Mesendoderm (in vitro differentiated cells): ENCODE results near the gene CCL8.

ENCODE experiments used
- DNase-seq: peaks from one replicate; pipeline ENCODE4 v3.0.0; 2013
- H2AK5ac ChIP-seq: 2 replicates; pipeline ENCODE4 v1.6.1; 2013; ENCODE audit warnings: low read length, inconsistent platforms
- H2BK120ac ChIP-seq: 2 replicates; pipeline ENCODE4 v1.6.1; 2013; ENCODE audit warnings: low read depth, mild to moderate bottlenecking, low read length, moderate library complexity, mixed read lengths
- H2BK15ac ChIP-seq: replicated peaks from 2 replicates; pipeline ENCODE4 v1.6.1; 2013; ENCODE audit warnings: low read depth, mild to moderate bottlenecking, moderate library complexity
- H2BK5ac ChIP-seq: 2 replicates; pipeline ENCODE4 v1.6.1; 2013; ENCODE audit warnings: low read length, inconsistent platforms
- H3K18ac ChIP-seq: 2 replicates; pipeline ENCODE4 v1.6.1; 2013; ENCODE audit warnings: mild to moderate bottlenecking, low read length, mixed read lengths
- H3K23ac ChIP-seq: one replicate; pipeline ENCODE4 v1.6.1; 2013; ENCODE audit warnings: low read length
- H3K27ac ChIP-seq: 2 replicates; pipeline ENCODE4 v1.5.1; 2013; ENCODE audit warnings: low read depth, mild to moderate bottlenecking, inconsistent platforms, low read length, moderate library complexity
- H3K27me3 ChIP-seq: 2 replicates; pipeline ENCODE4 v1.6.1; 2013; ENCODE audit warnings: low read length, control low read depth, mild to moderate bottlenecking, inconsistent platforms; ENCODE audit not compliant: insufficient read depth, poor library complexity
- H3K36me3 ChIP-seq: 2 replicates; pipeline ENCODE4 v1.6.1; 2013; ENCODE audit warnings: low read length, inconsistent platforms; ENCODE audit not compliant: control insufficient read depth, insufficient read depth
- H3K4ac ChIP-seq: one replicate; pipeline ENCODE4 v1.6.1; 2013; ENCODE audit warnings: low read depth, mild to moderate bottlenecking, low read length, moderate library complexity
- H3K4me1 ChIP-seq: 2 replicates; pipeline ENCODE4 v1.6.1; 2013; ENCODE audit warnings: low read depth, low read length, inconsistent platforms; ENCODE audit not compliant: control insufficient read depth
- H3K4me2 ChIP-seq: 2 replicates; pipeline ENCODE4 v1.6.1; 2013; ENCODE audit warnings: low read length
- H3K4me3 ChIP-seq: 2 replicates; pipeline ENCODE4 v1.5.1; 2013; ENCODE audit warnings: mild to moderate bottlenecking, low read length
- H3K56ac ChIP-seq: one replicate; pipeline ENCODE4 v1.6.1; 2013; ENCODE audit warnings: low read length
- H3K79me1 ChIP-seq: 2 replicates; pipeline ENCODE4 v1.6.1; 2013; ENCODE audit warnings: low read length, inconsistent platforms
- H3K79me2 ChIP-seq: 2 replicates; pipeline ENCODE4 v1.6.1; 2013; ENCODE audit warnings: mild to moderate bottlenecking, low read length; ENCODE audit not compliant: control insufficient read depth, insufficient read depth
- H3K9ac ChIP-seq: 2 replicates; pipeline ENCODE4 v1.6.1; 2013; ENCODE audit warnings: low read length, inconsistent platforms
- H4K5ac ChIP-seq: one replicate; pipeline ENCODE4 v1.6.1; 2013; ENCODE audit warnings: low read length
- H4K8ac ChIP-seq: one replicate; pipeline ENCODE4 v1.6.1; 2013; ENCODE audit warnings: low read depth, mild to moderate bottlenecking, control low read depth, low read length, moderate library complexity
- WGBS: extraction: QIAGEN DNeasy Blood & Tissue Kit; methylation state at CpG from one replicate; pipeline ENCODE4 v1.1.7; 2013; ENCODE audit warnings: low lambda C conversion rate, missing lambda C conversion rate; ENCODE audit not compliant: insufficient coverage; ENCODE audit errors: extremely low coverage; 5-methylcytosine and 5-hydroxymethylcytosine counted together

Gene CCL8

GRCh38 chr17:34356194-34356593 lies 37.0 kb downstream of the CCL8 start, which contains the start of gene CCL13:
Gene CCL13 (plus strand): TSS chr17:34356480. CDS start chr17:34356527, 47 bp downstream.
- no peak within 1 kb of the TSS for H3K23ac ChIP-seq
- H3K56ac ChIP-seq = no peak within 1 kb of the TSS
- no peaks in the 10 kb centered on the region for H3K36me3 ChIP-seq
- H2AK5ac ChIP-seq = no peak within 1 kb of the TSS
- no peak within 1 kb of the TSS for H3K4ac ChIP-seq
- no peaks in the 10 kb centered on the region for H3K79me2 ChIP-seq
- H4K5ac ChIP-seq = no peak within 1 kb of the TSS
- H4K8ac ChIP-seq = no peak within 1 kb of the TSS
- no peak within 1 kb of the TSS for H2BK5ac ChIP-seq
- no peak within 1 kb of the TSS for H3K4me2 ChIP-seq
- no peaks in the 10 kb centered on the region for H3K4me1 ChIP-seq
- no peak within 1 kb of the TSS for H2BK15ac ChIP-seq
- WGBS = no CpG with 5 or more reads among the region's 5 CpGs
- no peak within 1 kb of the TSS for H3K18ac ChIP-seq
- no peaks in the 10 kb centered on the region for H3K79me1 ChIP-seq
- H3K27me3 ChIP-seq = no peaks in the 10 kb centered on the region
- H3K9ac ChIP-seq = no peak within 1 kb of the TSS
- no peak within 1 kb of the TSS for H3K4me3 ChIP-seq
- H3K27ac ChIP-seq = no peak within 1 kb of the TSS
- DNase-seq = no peak
- no peak within 1 kb of the TSS for H2BK120ac ChIP-seq

GRCh38 chr17:34357398-34357797 lies 38.2 kb downstream of the CCL8 start:
- WGBS = no CpG with 5 or more reads among the region's 2 CpGs
- H3K27me3 ChIP-seq = no peaks in the 10 kb centered on the region
- H2BK5ac ChIP-seq = no peak overlapping the region

DNA sequence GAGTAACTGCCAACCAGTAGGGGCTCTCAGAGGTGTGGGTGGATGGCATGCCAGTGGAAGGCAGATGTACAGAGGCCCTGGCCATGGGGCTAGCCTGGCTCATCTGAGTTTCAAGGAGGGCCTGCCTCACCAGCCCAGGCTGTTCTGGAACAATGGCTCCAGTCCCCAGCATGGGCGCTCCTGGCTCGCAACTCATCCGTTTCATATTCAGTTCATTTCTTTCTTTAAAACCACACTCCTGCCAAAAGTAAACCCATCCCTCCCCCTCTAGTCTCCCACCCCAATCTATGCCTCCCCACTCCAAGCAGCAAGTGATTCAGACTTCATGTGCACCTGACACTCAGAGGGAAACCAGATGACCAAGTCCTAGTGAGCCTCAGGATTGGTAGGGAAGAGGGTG lies 39.4 kb downstream of the CCL8 start:
- Histone ChIP-seq H3K79me2 (no peaks in the 10 kb centered on the region), H3K4me2 (no peak overlapping the region), H4K5ac (no peak overlapping the region), H3K27me3 (no peaks in the 10 kb centered on the region), H3K27ac (no peak overlapping the region), H3K18ac (no peak overlapping the region), H3K36me3 (no peaks in the 10 kb centered on the region), H3K4me3 (no peak overlapping the region), H2AK5ac (no peak overlapping the region), H3K79me1 (no peaks in the 10 kb centered on the region), H3K56ac (no peak overlapping the region), H2BK120ac (no peak overlapping the region), H2BK5ac (no peak overlapping the region), H3K9ac (no peak overlapping the region), H3K23ac (no peak overlapping the region), H2BK15ac (no peak overlapping the region), H4K8ac (no peak overlapping the region), H3K4ac (no peak overlapping the region), H3K4me1 (no peaks in the 10 kb centered on the region)
- no peak for DNase-seq
- no CpG with 5 or more reads among the region's 3 CpGs for WGBS

More at GRCh38 chr17:34357398-34357797, 38.2 kb downstream of the CCL8 start:
- Histone ChIP-seq H3K23ac (no peak overlapping the region), H3K56ac (no peak overlapping the region), H3K18ac (no peak overlapping the region), H3K4ac (no peak overlapping the region), H2BK120ac (no peak overlapping the region), H2AK5ac (no peak overlapping the region), H3K79me1 (no peaks in the 10 kb centered on the region), H4K8ac (no peak overlapping the region), H3K4me2 (no peak overlapping the region), H3K27ac (no peak overlapping the region), H3K36me3 (no peaks in the 10 kb centered on the region), H3K9ac (no peak overlapping the region), H3K79me2 (no peaks in the 10 kb centered on the region), H3K4me1 (no peaks in the 10 kb centered on the region), H2BK15ac (no peak overlapping the region), H3K4me3 (no peak overlapping the region), H4K5ac (no peak overlapping the region)
- DNase-seq = peak; percentile 77

- Histone ChIP-seq H3K56ac (no peak overlapping the region), H3K4me3 (no peak overlapping the region), H3K9ac (no peak overlapping the region), H3K27me3 (no peaks in the 10 kb centered on the region), H3K36me3 (no peaks in the 10 kb centered on the region), H2AK5ac (no peak overlapping the region), H3K4ac (no peak overlapping the region), H4K8ac (no peak overlapping the region), H3K23ac (no peak overlapping the region), H3K18ac (no peak overlapping the region), H3K79me2 (no peaks in the 10 kb centered on the region), H3K79me1 (no peaks in the 10 kb centered on the region), H2BK15ac (no peak overlapping the region), H3K4me1 (no peaks in the 10 kb centered on the region), H2BK120ac (no peak overlapping the region), H4K5ac (no peak overlapping the region), H3K27ac (no peak overlapping the region), H3K4me2 (no peak overlapping the region), H2BK5ac (no peak overlapping the region)
- DNase-seq = no peak
- WGBS = no CpG with 5 or more reads among the region's 11 CpGs
These were observed 41.5 kb downstream of the CCL8 start for GRCh38 chr17:34360601-34361270.

- Histone ChIP-seq H2AK5ac (no peak overlapping the region), H3K36me3 (no peaks in the 10 kb centered on the region), H3K18ac (no peak overlapping the region), H4K5ac (no peak overlapping the region), H3K9ac (no peak overlapping the region), H3K56ac (no peak overlapping the region), H3K23ac (no peak overlapping the region), H3K79me1 (no peaks in the 10 kb centered on the region), H3K79me2 (no peaks in the 10 kb centered on the region), H3K27me3 (no peaks in the 10 kb centered on the region), H3K4me3 (no peak overlapping the region), H3K4me2 (no peak overlapping the region), H3K27ac (no peak overlapping the region), H2BK15ac (no peak overlapping the region), H3K4ac (no peak overlapping the region), H4K8ac (no peak overlapping the region), H2BK5ac (no peak overlapping the region), H3K4me1 (no peaks in the 10 kb centered on the region), H2BK120ac (no peak overlapping the region)
- whole genome bisulfite sequencing = no CpG with 5 or more reads among the region's 8 CpGs
- peak; percentile 95 for DNase-seq
These were observed 42.3 kb downstream of the CCL8 start for GRCh38 chr17:34361478-34362061.
